CD4-positive, alpha-beta memory T cell (primary cell): Measurements from ENCODE around the gene TIMM22. TPM values are rescaled to one million over a fixed set of nuclear protein-coding genes. Genes with fewer than 3 reads are reported as not detected.
"Not testable (repeated sequence)": the region's sequence is repeated elsewhere in the genome, so short reads cannot be mapped to it uniquely, and the experiment has no call there.

Experiments used
- CTCF ChIA-PET: fragments of 350-600 bp; sonication (Branson Sonifier 250); formaldehyde crosslinking; loops from one replicate; lab custom pipeline; 2021; ENCODE audit warnings: inconsistent platforms; ENCODE audit not compliant: partially characterized antibody; lab: Charles Lee
- POLR2A ChIA-PET: fragments of 350-600 bp; sonication (Branson Sonifier 250); formaldehyde crosslinking; loops from one replicate; lab custom pipeline; 2021; ENCODE audit not compliant: partially characterized antibody; lab: Charles Lee
- DNase-seq, 5 donors: peaks; one replicate each; pipeline versions ENCODE4 v3.0.0 to v3.0.0-alpha.2; 2020 to 2022; ENCODE audit warnings: mixed read lengths in 1 of 5
- H3K27ac ChIP-seq: one replicate; pipeline ENCODE4 v1.7.0; 2013; ENCODE audit warnings: low read depth, low read length
- H3K27me3 ChIP-seq: 2 replicates; pipeline ENCODE4 v1.7.0; 2013; ENCODE audit warnings: mild to moderate bottlenecking, low read length, moderate library complexity; ENCODE audit not compliant: insufficient read depth
- H3K36me3 ChIP-seq: 2 replicates; pipeline ENCODE4 v1.7.0; 2013; ENCODE audit warnings: mild to moderate bottlenecking, low read length, moderate library complexity; ENCODE audit not compliant: insufficient read depth
- H3K4me1 ChIP-seq: 2 replicates; pipeline ENCODE4 v1.7.0; 2013; ENCODE audit warnings: mild to moderate bottlenecking, low read length, moderate library complexity; ENCODE audit not compliant: insufficient read depth
- H3K4me3 ChIP-seq, 2 donors: one replicate each; pipeline ENCODE4 v1.7.0; 2013; ENCODE audit warnings: low read length in 2 of 2, mild to moderate bottlenecking in 1 of 2
- H3K9me3 ChIP-seq, 2 donors: one replicate each; pipeline ENCODE4 v1.7.0; 2013; ENCODE audit warnings: low read length in 2 of 2, control low read depth in 1 of 2; ENCODE audit not compliant: control insufficient read depth in 1 of 2
- H3K27ac Mint-ChIP-seq, 7 donors: one replicate each; pipeline ENCODE4 v1.8.0; 2020 to 2021; ENCODE audit warnings: mixed read lengths in 7 of 7, mild to moderate bottlenecking in 6 of 7, inconsistent platforms in 3 of 7, moderate library complexity in 3 of 7
- H3K27me3 Mint-ChIP-seq, 2 donors: one replicate each; pipeline ENCODE4 v1.8.0; 2020 to 2021; ENCODE audit warnings: mixed read lengths in 2 of 2
- H3K36me3 Mint-ChIP-seq, 2 donors: one replicate each; pipeline ENCODE4 v1.8.0; 2020 to 2021; ENCODE audit warnings: mixed read lengths in 2 of 2, inconsistent platforms in 1 of 2, mild to moderate bottlenecking in 1 of 2
- H3K4me1 Mint-ChIP-seq, 4 donors: one replicate each; pipeline ENCODE4 v1.8.0; 2020 to 2021; ENCODE audit warnings: mixed read lengths in 4 of 4, mild to moderate bottlenecking in 1 of 4
- H3K4me3 Mint-ChIP-seq, 8 donors: one replicate each; pipeline ENCODE4 v1.8.0; 2020 to 2021; ENCODE audit warnings: mixed read lengths in 8 of 8, mild to moderate bottlenecking in 7 of 8, moderate library complexity in 6 of 8, inconsistent platforms in 3 of 8
- H3K9me3 Mint-ChIP-seq, 8 donors: one replicate each; pipeline ENCODE4 v1.8.0; 2020 to 2021; ENCODE audit warnings: mixed read lengths in 8 of 8, mild to moderate bottlenecking in 5 of 8, inconsistent platforms in 3 of 8, moderate library complexity in 1 of 8
- intact Hi-C: fragments of 100-400 bp; cut with micrococcal nuclease; formaldehyde crosslinking; loops from one replicate; pipeline ENCODE4 v1.15.1; 2023
- polyA plus RNA-seq, 2 donors: library from polyadenylated mRNA; unstranded; fragments of 300-500 nt; fragmentation: Illumina TruSeq; gene quantifications; one replicate each; pipeline ENCODE4 v1.2.3, GENCODE V29; 2021
- total RNA-seq, 2 experiments: library from RNA; stranded (reverse); gene quantifications; one replicate each; pipeline ENCODE4 v1.2.3, GENCODE V29; 2021

Gene TIMM22
- total RNA-seq (10 to 100 TPM; 12.3 to 13.2 TPM), polyA plus RNA-seq (10 to 100 TPM; 23.0 to 26.3 TPM)

- peaks cover 18% of the 10 kb centered on the region for H3K4me1 ChIP-seq
- peaks cover 19 to 28% of the 10 kb centered on the region in 2 donors for H3K36me3 Mint-ChIP-seq
- CTCF ChIA-PET: interaction anchor here (0.7 to 3.1 kb wide), 17 partner anchors 14 to 610 kb away, joined by 3 to 30 read pairs (median 4); partner anchors contain the start of genes GEMIN4, GLOD4, MRM3 and NXN
- peaks cover 21% of the 10 kb centered on the region for H3K36me3 ChIP-seq
- no peaks in the 10 kb centered on the region for H3K27me3 ChIP-seq
- peaks cover 13 to 34% (median 22%) of the 10 kb centered on the region in 4 donors for H3K4me1 Mint-ChIP-seq
- H3K4me3 ChIP-seq: peak within 1 kb of the TSS; percentile 84 to 99
- peaks cover 0 to 14% of the 10 kb centered on the region in 2 donors for H3K9me3 ChIP-seq
- H3K9me3 Mint-ChIP-seq: peaks cover 0 to 27% (median 14%) of the 10 kb centered on the region in 8 donors
- peak within 1 kb of the TSS; percentile 83 for H3K27ac ChIP-seq
- H3K27me3 Mint-ChIP-seq: no peaks in the 10 kb centered on the region
- DNase-seq: peak; percentile 94 to 95 (median 95)
- peak within 1 kb of the TSS; percentile 96 to 99 (median 99) for H3K27ac Mint-ChIP-seq
- intact Hi-C loops: loop anchor here (1.0 to 5.0 kb wide), 7 partner anchors 15 to 720 kb away; partner anchors contain the start of genes GLOD4, MRM3 and VPS53
- H3K4me3 Mint-ChIP-seq: peak within 1 kb of the TSS; percentile 96 to 99 (median 98)
- POLR2A ChIA-PET: interaction anchor here (0.7 to 3.7 kb wide), 17 partner anchors 9 to 584 kb away, joined by 3 to 41 read pairs (median 4); partner anchors contain the start of genes GEMIN4, GLOD4, MRM3 and NXN
These were observed at the start of gene TIMM22 for GRCh38 chr17:996554-997344. Gene TIMM22, plus strand, starts transcription at chr17:997129. Its CDS starts 14 bp downstream, at chr17:997143.

DNA sequence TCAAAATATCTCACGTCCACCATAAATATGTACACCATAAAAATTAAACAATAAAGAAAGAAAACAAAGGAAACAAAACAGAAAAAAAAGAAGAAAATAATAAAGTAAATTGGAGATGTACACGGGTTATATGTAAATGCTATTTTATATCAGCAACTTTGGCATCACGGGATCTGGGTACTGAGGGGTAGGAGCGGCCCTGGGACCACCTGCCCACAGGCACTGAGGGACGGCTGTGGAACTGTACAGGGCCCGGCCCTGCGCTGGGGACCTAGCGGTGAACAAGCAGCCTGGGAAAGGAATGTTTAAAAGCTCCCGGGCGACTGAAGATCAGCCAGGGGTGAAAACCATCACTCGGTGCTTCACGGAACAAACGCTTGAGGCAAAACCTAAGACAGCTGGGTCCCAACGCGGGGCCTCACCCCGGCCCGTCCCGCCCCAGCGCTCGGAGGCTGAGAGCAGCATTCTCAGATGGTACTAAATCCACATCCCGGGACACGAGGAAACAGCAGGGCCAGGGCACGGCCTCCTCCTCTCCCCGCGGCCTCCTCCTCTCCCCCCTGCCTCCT, 48.6 kb upstream of the TIMM22 start:
- ChIA-PET CTCF (no interaction called here), POLR2A (no interaction called here)
- intact Hi-C loops: no loop called here
- Mint-ChIP-seq H3K36me3 (no peaks in the 10 kb centered on the region), H3K27ac (peak overlapping the region in 1 of 7 donors; percentile 67), H3K4me3 (no peak overlapping the region), H3K27me3 (peaks cover 10 to 12% of the 10 kb centered on the region in 2 donors), H3K9me3 (peaks cover 0 to 2% (median 0%) of the 10 kb centered on the region in 8 donors), H3K4me1 (no peaks in the 10 kb centered on the region)
- H3K36me3 ChIP-seq: no peaks in the 10 kb centered on the region
- H3K4me1 ChIP-seq: peaks cover 4% of the 10 kb centered on the region
- no peak overlapping the region for H3K4me3 ChIP-seq
- no peak overlapping the region for H3K27ac ChIP-seq
- peaks cover 9% of the 10 kb centered on the region for H3K27me3 ChIP-seq
- no peak for DNase-seq
- no peaks in the 10 kb centered on the region for H3K9me3 ChIP-seq

GRCh38 chr17:949623-950303, 47.2 kb upstream of the TIMM22 start:
- intact Hi-C loops: no loop called here

GRCh38 chr17:951325-952132, 45.4 kb upstream of the TIMM22 start:
- Histone ChIP-seq H3K4me1 (peaks cover 4% of the 10 kb centered on the region), H3K27ac (no peak overlapping the region), H3K27me3 (peaks cover 9% of the 10 kb centered on the region), H3K4me3 (no peak overlapping the region), H3K36me3 (no peaks in the 10 kb centered on the region), H3K9me3 (no peaks in the 10 kb centered on the region)
- CTCF ChIA-PET: no interaction called here
- Mint-ChIP-seq H3K4me3 (no peak overlapping the region), H3K27me3 (peaks cover 7 to 14% of the 10 kb centered on the region in 2 donors), H3K36me3 (no peaks in the 10 kb centered on the region), H3K9me3 (no peaks in the 10 kb centered on the region), H3K27ac (no peak overlapping the region), H3K4me1 (no peaks in the 10 kb centered on the region)
- intact Hi-C loops: no loop called here
- POLR2A ChIA-PET: no interaction called here
- DNase-seq: no peak

More at GRCh38 chr17:949623-950303, 47.2 kb upstream of the TIMM22 start:
- H3K9me3 ChIP-seq: no peaks in the 10 kb centered on the region
- H3K4me1 ChIP-seq: peaks cover 4% of the 10 kb centered on the region
- peaks cover 9% of the 10 kb centered on the region for H3K27me3 ChIP-seq
- Mint-ChIP-seq H3K4me3 (no peak overlapping the region), H3K27ac (peak overlapping the region in 1 of 7 donors; percentile 29), H3K27me3 (peaks cover 7 to 14% of the 10 kb centered on the region in 2 donors), H3K4me1 (no peaks in the 10 kb centered on the region), H3K36me3 (no peaks in the 10 kb centered on the region), H3K9me3 (no peaks in the 10 kb centered on the region)
- DNase-seq: no peak
- H3K4me3 ChIP-seq: no peak overlapping the region
- ChIA-PET CTCF (no interaction called here), POLR2A (no interaction called here)
- no peaks in the 10 kb centered on the region for H3K36me3 ChIP-seq
- H3K27ac ChIP-seq: no peak overlapping the region

- H3K36me3 ChIP-seq, H3K27me3 ChIP-seq, H3K4me1 Mint-ChIP-seq, H3K4me3 ChIP-seq, H3K36me3 Mint-ChIP-seq, intact Hi-C loops, DNase-seq, CTCF ChIA-PET, H3K9me3 Mint-ChIP-seq, H3K27ac ChIP-seq, H3K9me3 ChIP-seq, H3K27ac Mint-ChIP-seq, H3K4me3 Mint-ChIP-seq, POLR2A ChIA-PET, H3K4me1 ChIP-seq: not testable (repeated sequence)
- peaks cover 7 to 18% of the 10 kb centered on the region in 2 donors for H3K27me3 Mint-ChIP-seq
These were observed 44.3 kb upstream of the TIMM22 start for GRCh38 chr17:952592-952991.

DNA sequence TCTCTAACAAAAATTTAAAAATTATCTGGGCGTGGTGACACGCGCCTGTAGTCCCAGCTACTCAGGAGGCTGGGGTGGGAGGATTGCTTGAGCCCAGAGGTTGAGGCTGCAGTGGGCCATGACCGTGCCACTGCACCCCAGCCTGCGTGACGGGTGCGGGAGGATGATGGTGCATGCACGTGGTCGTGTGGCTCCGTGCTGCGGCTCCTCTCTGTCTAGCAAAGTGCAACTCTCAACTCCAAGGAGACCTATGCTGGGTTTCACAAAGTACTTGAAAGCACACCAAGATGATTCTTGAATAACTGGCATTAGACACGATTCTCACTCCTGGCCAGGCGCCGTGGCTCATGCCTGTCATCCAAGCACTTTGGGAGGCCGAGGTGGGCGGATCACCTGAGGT, 43.2 kb upstream of the TIMM22 start:
- Mint-ChIP-seq H3K27ac (no peak overlapping the region), H3K4me1 (no peaks in the 10 kb centered on the region), H3K9me3 (peaks cover 0 to 2% (median 0%) of the 10 kb centered on the region in 8 donors), H3K36me3 (no peaks in the 10 kb centered on the region), H3K27me3 (peaks cover 10 to 23% of the 10 kb centered on the region in 2 donors), H3K4me3 (no peak overlapping the region)
- intact Hi-C loops: no loop called here
- H3K9me3 ChIP-seq: no peaks in the 10 kb centered on the region
- H3K27ac ChIP-seq: no peak overlapping the region
- ChIA-PET CTCF (no interaction called here), POLR2A (no interaction called here)
- H3K36me3 ChIP-seq: no peaks in the 10 kb centered on the region
- peaks cover 4% of the 10 kb centered on the region for H3K4me1 ChIP-seq
- no peak for DNase-seq
- peaks cover 9% of the 10 kb centered on the region for H3K27me3 ChIP-seq
- H3K4me3 ChIP-seq: no peak overlapping the region
